ENCODE results near the gene RBM10.

Gene RBM10

GRCh38 chrX:47169726-47170515 is 24.9 kb downstream of the RBM10 start:
- H3K9me3 Mint-ChIP-seq: peaks cover 49% of the 10 kb centered on the region
- DNase-seq: no peak
- peaks cover 6% of the 10 kb centered on the region for H3K27me3 Mint-ChIP-seq (ENCODE audit: low read depth, poor library complexity)
- TF ChIP-seq CTCF (IDR thresholded peaks at IDR 0.05): no peak
- peaks cover 36% of the 10 kb centered on the region for H3K36me3 Mint-ChIP-seq (ENCODE audit: low read depth)
- H3K4me3 Mint-ChIP-seq: no peak overlapping the region
- H3K27ac Mint-ChIP-seq: no peak overlapping the region
- no peaks in the 10 kb centered on the region for H3K4me1 Mint-ChIP-seq

- Mint-ChIP-seq H3K4me3 (no peak overlapping the region), H3K27me3 (ENCODE audit: low read depth, poor library complexity) (peaks cover 13% of the 10 kb centered on the region), H3K27ac (no peak overlapping the region), H3K4me1 (no peaks in the 10 kb centered on the region), H3K36me3 (ENCODE audit: low read depth) (peaks cover 33% of the 10 kb centered on the region), H3K9me3 (peaks cover 46% of the 10 kb centered on the region)
- DNase-seq: no peak
- no peak for TF ChIP-seq CTCF (IDR thresholded peaks at IDR 0.05)
These were observed 26.1 kb downstream of the RBM10 start for GRCh38 chrX:47170861-47171692.

- no peak for DNase-seq
- Mint-ChIP-seq H3K9me3 (peaks cover 50% of the 10 kb centered on the region), H3K27me3 (ENCODE audit: low read depth, poor library complexity) (peaks cover 13% of the 10 kb centered on the region), H3K36me3 (ENCODE audit: low read depth) (peaks cover 41% of the 10 kb centered on the region), H3K4me3 (no peak overlapping the region), H3K4me1 (no peaks in the 10 kb centered on the region), H3K27ac (no peak overlapping the region)
- no peak for TF ChIP-seq CTCF (IDR thresholded peaks at IDR 0.05)
These were observed 27.0 kb downstream of the RBM10 start for GRCh38 chrX:47171996-47172395.

- no peak for TF ChIP-seq CTCF (IDR thresholded peaks at IDR 0.05)
- H3K9me3 Mint-ChIP-seq: peaks cover 49% of the 10 kb centered on the region
- DNase-seq: no peak
These were observed 27.5 kb downstream of the RBM10 start for GRCh38 chrX:47172549-47172948.

GRCh38 chrX:47172971-47173792 is 28.2 kb downstream of the RBM10 start:
- Mint-ChIP-seq H3K27ac (no peak overlapping the region), H3K4me1 (no peaks in the 10 kb centered on the region), H3K9me3 (peaks cover 50% of the 10 kb centered on the region), H3K4me3 (no peak overlapping the region), H3K36me3 (ENCODE audit: low read depth) (peaks cover 43% of the 10 kb centered on the region), H3K27me3 (ENCODE audit: low read depth, poor library complexity) (peaks cover 13% of the 10 kb centered on the region)
- no peak for DNase-seq
- TF ChIP-seq CTCF (IDR thresholded peaks at IDR 0.05): no peak

More at GRCh38 chrX:47172549-47172948, 27.5 kb downstream of the RBM10 start:
- Mint-ChIP-seq H3K27ac (no peak overlapping the region), H3K4me3 (no peak overlapping the region), H3K36me3 (ENCODE audit: low read depth) (peaks cover 42% of the 10 kb centered on the region), H3K4me1 (no peaks in the 10 kb centered on the region), H3K27me3 (ENCODE audit: low read depth, poor library complexity) (peaks cover 13% of the 10 kb centered on the region)
